ENCODE data around the gene UBAC1.

- TF ChIP-seq CTCF (IDR thresholded peaks at IDR 0.05 in 4 of 5, conservative IDR thresholded peaks at IDR 0.05 in 1 of 5) (no peak), POLR2A (IDR thresholded peaks at IDR 0.05) (no peak)
Observed at GRCh38 chr9:136002215-136002614, 41.0 kb upstream of the UBAC1 start.

Measured in gastrocnemius medialis (tissue), 4 donors.